H1 (cell line): Measurements from ENCODE around the gene ZRANB1. TPM values are rescaled to one million over a fixed set of nuclear protein-coding genes. Genes with fewer than 3 reads are reported as not detected.

ENCODE experiments used
- CTCF ChIA-PET: fragments of 300-600 bp; sonication (Branson Sonifier 250); formaldehyde crosslinking; loops from one replicate; lab custom pipeline; 2021; ENCODE audit not compliant: partially characterized antibody; lab: Charles Lee
- POLR2A ChIA-PET: fragments of 300-600 bp; sonication (Branson Sonifier 250); formaldehyde crosslinking; loops from one replicate; lab custom pipeline; 2021; ENCODE audit warnings: inconsistent platforms; ENCODE audit not compliant: partially characterized antibody; lab: Charles Lee
- DNase-seq, 2 experiments: peaks; one replicate each; pipeline versions ENCODE4 v3.0.0 to v3.0.0-alpha.2; 2010 to 2022; ENCODE audit warnings: low spot score in 2 of 2, low read depth in 1 of 2, mixed read lengths in 1 of 2
- FAIRE-seq: peaks from 2 replicates; lab custom pipeline; 2011; peaks lifted over from hg19 to GRCh38; lab: Jason Lieb, UNC
- H2AFZ ChIP-seq: 2 replicates; pipeline ENCODE4 v1.8.1; 2012; ENCODE audit warnings: low read length, inconsistent platforms
- H2AK5ac ChIP-seq: 2 replicates; pipeline ENCODE4 v1.6.1; 2013; ENCODE audit warnings: low read depth, low read length
- H2BK120ac ChIP-seq: replicated peaks from 2 replicates; pipeline ENCODE3; 2013; ENCODE audit warnings: low read depth, low read length, inconsistent platforms
- H2BK12ac ChIP-seq: 2 replicates; pipeline ENCODE4 v1.6.1; 2013; ENCODE audit warnings: low read depth, low read length
- H2BK15ac ChIP-seq: 2 replicates; pipeline ENCODE4 v1.6.1; 2013; ENCODE audit warnings: low read length
- H2BK20ac ChIP-seq: 2 replicates; pipeline ENCODE4 v1.6.1; 2013; ENCODE audit warnings: low read length
- H2BK5ac ChIP-seq: 2 replicates; pipeline ENCODE4 v1.6.1; 2013; ENCODE audit warnings: low read depth, low read length
- H3K14ac ChIP-seq: 2 replicates; pipeline ENCODE4 v1.6.1; 2013; ENCODE audit warnings: inconsistent platforms; ENCODE audit not compliant: insufficient read length
- H3K18ac ChIP-seq: 2 replicates; pipeline ENCODE4 v1.6.1; 2013; ENCODE audit warnings: low read length; ENCODE audit errors: extremely low read depth
- H3K23ac ChIP-seq: 2 replicates; pipeline ENCODE4 v1.6.1; 2013; ENCODE audit warnings: inconsistent platforms; ENCODE audit not compliant: insufficient read length
- H3K23me2 ChIP-seq: 2 replicates; pipeline ENCODE4 v1.6.1; 2013; ENCODE audit warnings: low read depth, low read length
- H3K27ac ChIP-seq: 2 replicates; pipeline ENCODE4 v1.6.1; 2011; ENCODE audit warnings: low read depth, low read length, inconsistent platforms
- H3K27me3 ChIP-seq, 4 experiments: replicated peaks in 1 of 4; 1 replicate in 1 of 4; 2 replicates in 3 of 4; pipeline versions ENCODE4 v1.6.1 to v1.8.1; 2011 to 2013; ENCODE audit warnings: low read length in 3 of 4, mild to moderate bottlenecking in 3 of 4, inconsistent platforms in 2 of 4, mixed read lengths in 2 of 4, moderate library complexity in 1 of 4; ENCODE audit not compliant: control insufficient read depth in 3 of 4, insufficient read depth in 3 of 4; ENCODE audit errors: extremely low read depth in 1 of 4
- H3K36me3 ChIP-seq, 4 experiments: 2 replicates each; pipeline versions ENCODE4 v1.6.1 to v1.8.1; 2011 to 2013; ENCODE audit warnings: mild to moderate bottlenecking in 4 of 4, low read length in 3 of 4, moderate library complexity in 2 of 4, control low read depth in 1 of 4, inconsistent platforms in 1 of 4; ENCODE audit not compliant: insufficient read depth in 4 of 4, control insufficient read depth in 2 of 4
- H3K4ac ChIP-seq: replicated peaks from 2 replicates; pipeline ENCODE3; 2013; ENCODE audit warnings: low read length, low read depth, mixed read lengths, inconsistent platforms; ENCODE audit not compliant: insufficient read length
- H3K4me1 ChIP-seq, 4 experiments: replicated peaks in 1 of 4; 1 replicate in 1 of 4; 2 replicates in 3 of 4; pipeline versions ENCODE4 v1.6.1 to v1.8.1; 2011 to 2013; ENCODE audit warnings: low read length in 3 of 4, inconsistent platforms in 2 of 4, mixed read lengths in 1 of 4; ENCODE audit not compliant: insufficient read depth in 4 of 4, control insufficient read depth in 3 of 4
- H3K4me2 ChIP-seq, 2 experiments: 2 replicates each; pipeline versions ENCODE4 v1.6.1 to v1.8.1; 2011 to 2013; ENCODE audit warnings: low read depth in 2 of 2, low read length in 2 of 2, control low read depth in 1 of 2, inconsistent platforms in 1 of 2, mild to moderate bottlenecking in 1 of 2; ENCODE audit not compliant: insufficient read depth in 1 of 2
- H3K4me3 ChIP-seq, 4 experiments: fragments of 200-600, 300-600 bp in 1 of 4; sonication (generic), shearing (Covaris generic), sonication (Bioruptor Twin) in 1 of 4; 2 replicates each; pipeline versions ENCODE4 v1.5.1 to v1.8.1; 2011 to 2016; ENCODE audit warnings: low read length in 4 of 4, low read depth in 3 of 4, control low read depth in 2 of 4, inconsistent platforms in 2 of 4, mild to moderate bottlenecking in 2 of 4, mixed read lengths in 1 of 4, moderate library complexity in 1 of 4; ENCODE audit not compliant: insufficient read depth in 2 of 4; ENCODE audit errors: extremely low read depth in 1 of 4
- H3K56ac ChIP-seq: replicated peaks from 2 replicates; pipeline ENCODE3; 2013; ENCODE audit warnings: low read depth, mild to moderate bottlenecking, mixed read lengths, low read length, inconsistent platforms; ENCODE audit not compliant: insufficient read length
- H3K79me1 ChIP-seq: 2 replicates; pipeline ENCODE4 v1.6.1; 2013; ENCODE audit warnings: low read depth, low read length, control low read depth
- H3K79me2 ChIP-seq, 2 experiments: 2 replicates each; pipeline versions ENCODE4 v1.6.1 to v1.8.1; 2012 to 2013; ENCODE audit warnings: low read length in 2 of 2, mild to moderate bottlenecking in 2 of 2, inconsistent platforms in 1 of 2; ENCODE audit not compliant: insufficient read depth in 2 of 2, control insufficient read depth in 1 of 2
- H3K9ac ChIP-seq, 4 experiments: replicated peaks in 1 of 4; 1 replicate in 1 of 4; 2 replicates in 3 of 4; pipeline versions ENCODE4 v1.6.1 to v1.8.1; 2011 to 2013; ENCODE audit warnings: low read depth in 3 of 4, low read length in 3 of 4, control low read depth in 2 of 4, mild to moderate bottlenecking in 2 of 4, moderate library complexity in 2 of 4, inconsistent platforms in 1 of 4; ENCODE audit errors: extremely low read depth in 1 of 4
- H3K9me3 ChIP-seq, 2 experiments: 2 replicates each; pipeline versions ENCODE4 v1.6.1 to v1.8.1; 2012 to 2013; ENCODE audit warnings: mild to moderate bottlenecking in 2 of 2, moderate library complexity in 2 of 2, control low read depth in 1 of 2, inconsistent platforms in 1 of 2, low read depth in 1 of 2, low read length in 1 of 2, mixed read lengths in 1 of 2; ENCODE audit not compliant: insufficient read depth in 2 of 2
- H4K20me1 ChIP-seq, 2 experiments: replicated peaks in 1 of 2; 2 replicates each; pipeline versions ENCODE3 to v1.8.1; 2011 to 2013; ENCODE audit warnings: inconsistent platforms in 2 of 2, low read length in 2 of 2, mild to moderate bottlenecking in 1 of 2; ENCODE audit not compliant: insufficient read depth in 2 of 2, control insufficient read depth in 1 of 2
- H4K5ac ChIP-seq: 2 replicates; pipeline ENCODE4 v1.6.1; 2013; ENCODE audit warnings: low read length, low read depth, mixed read lengths, inconsistent platforms; ENCODE audit not compliant: insufficient read length
- H4K8ac ChIP-seq: 2 replicates; pipeline ENCODE4 v1.8.0; 2013; ENCODE audit warnings: mild to moderate bottlenecking, moderate library complexity, low read length, inconsistent platforms; ENCODE audit not compliant: insufficient read depth; ENCODE audit errors: extremely low read depth
- H4K91ac ChIP-seq: replicated peaks from 2 replicates; pipeline ENCODE3; 2013; ENCODE audit warnings: low read length, mixed read lengths, inconsistent platforms; ENCODE audit not compliant: insufficient read length
- HDAC6 ChIP-seq: IDR thresholded peaks from one replicate; pipeline ENCODE4 v1.7.1; 2012; ENCODE audit warnings: low read depth, mild to moderate bottlenecking, inconsistent platforms, low read length, moderate library complexity
- WGBS, 2 experiments: shearing (Covaris generic) in 1 of 2; methylation state at CpG; one replicate each; pipeline versions ENCODE4 v1.1.6 to v1.1.7; 2013 to 2015; ENCODE audit warnings: low lambda C conversion rate in 2 of 2, mixed read lengths in 2 of 2, inconsistent platforms in 1 of 2, low coverage in 1 of 2, missing lambda C conversion rate in 1 of 2; ENCODE audit not compliant: insufficient replicate concordance in 2 of 2, insufficient coverage in 1 of 2, insufficient read length in 1 of 2; ENCODE audit errors: extremely low coverage in 1 of 2, missing lambda C conversion rate in 1 of 2; 5-methylcytosine and 5-hydroxymethylcytosine counted together
- polyA plus RNA-seq, 7 experiments: library from polyadenylated mRNA; depleted of rRNA in 3 of 7; stranded (reverse) in 5 of 7; unstranded in 2 of 7; fragments of >200 nt in 5 of 7; fragments of 200-250 nt in 2 of 7; gene quantifications; 1 replicate in 5 of 7; 2 replicates in 1 of 7; 4 replicates in 1 of 7; pipeline versions ENCODE4 v1.2.1 to v1.2.3, GENCODE V29; 2011 to 2013; ENCODE audit warnings: missing spikeins in 2 of 7, mixed read lengths in 2 of 7
- total RNA-seq: library from RNA; stranded (reverse); fragmentation: NEBNext Ultra II Directional; extraction: Animal tissue kit (Norgen Biotek cat#: 25700); gene quantifications from 2 replicates; pipeline ENCODE4 v1.2.1, GENCODE V29; 2021
- TF ChIP-seq, protein P1 (sequence below): IDR thresholded peaks from 2 replicates; pipeline ENCODE4 v1.6.1; 2012; ENCODE audit warnings: low read length, inconsistent platforms

Gene ZRANB1
- total and polyA plus RNA-seq, 2 of the 8 experiments (the other 6 are each of a cell fraction or from before 2014, with no cell fraction given): 6.1 to 19.9 TPM

- Histone ChIP-seq H3K79me2 (peaks cover 0 to 17% of the 10 kb centered on the region in 2 experiments; a peak in 2 of 4 replicates), H3K27me3 (no peaks in the 10 kb centered on the region), H4K8ac (no peak overlapping the region), H3K4me3 (no peak overlapping the region), H2AK5ac (no peak overlapping the region), H2BK5ac (no peak overlapping the region), H3K4me2 (no peak overlapping the region), H3K27ac (no peak overlapping the region), H3K23ac (no peak overlapping the region), H2BK12ac (no peak overlapping the region), H3K23me2 (no peaks in the 10 kb centered on the region), H2BK120ac (no peak overlapping the region), H2BK15ac (no peak overlapping the region), H2AFZ (no peak overlapping the region), H3K36me3 (peaks cover 4 to 60% (median 22%) of the 10 kb centered on the region in 4 experiments), H3K79me1 (no peaks in the 10 kb centered on the region), H3K14ac (no peak overlapping the region), H4K20me1 (peaks cover 5 to 8% of the 10 kb centered on the region in 2 experiments), H2BK20ac (no peak overlapping the region), H4K5ac (no peak overlapping the region), H3K56ac (no peak overlapping the region), H3K4ac (no peak overlapping the region), H3K18ac (no peak overlapping the region), H3K4me1 (no peaks in the 10 kb centered on the region), H3K9me3 (no peaks in the 10 kb centered on the region), H4K91ac (no peak overlapping the region), H3K9ac (no peak overlapping the region)
- no peak for TF ChIP-seq HDAC6
- TF ChIP-seq, protein P1, sequence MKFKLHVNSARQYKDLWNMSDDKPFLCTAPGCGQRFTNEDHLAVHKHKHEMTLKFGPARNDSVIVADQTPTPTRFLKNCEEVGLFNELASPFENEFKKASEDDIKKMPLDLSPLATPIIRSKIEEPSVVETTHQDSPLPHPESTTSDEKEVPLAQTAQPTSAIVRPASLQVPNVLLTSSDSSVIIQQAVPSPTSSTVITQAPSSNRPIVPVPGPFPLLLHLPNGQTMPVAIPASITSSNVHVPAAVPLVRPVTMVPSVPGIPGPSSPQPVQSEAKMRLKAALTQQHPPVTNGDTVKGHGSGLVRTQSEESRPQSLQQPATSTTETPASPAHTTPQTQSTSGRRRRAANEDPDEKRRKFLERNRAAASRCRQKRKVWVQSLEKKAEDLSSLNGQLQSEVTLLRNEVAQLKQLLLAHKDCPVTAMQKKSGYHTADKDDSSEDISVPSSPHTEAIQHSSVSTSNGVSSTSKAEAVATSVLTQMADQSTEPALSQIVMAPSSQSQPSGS: 0 out of 2 replicates have a peak, but pooled peaks have one; percentile 63
- POLR2A ChIA-PET: interaction anchor here (1.2 to 1.4 kb wide), 2 partner anchors 9 to 53 kb away, joined by 3 to 4 read pairs; no protein-coding TSS in a partner anchor
- FAIRE-seq (peak; percentile 45), DNase-seq (no peak)
- CTCF ChIA-PET: interaction anchor here (0.6 to 3.4 kb wide), 2 partner anchors 9 to 651 kb away, joined by 3 to 12 read pairs; no protein-coding TSS in a partner anchor
- 87% methylated on average over 6 of the region's 6 CpGs; no CpG with 5 or more reads in 1 of the 2 experiments for WGBS, 2 experiments
Observed at GRCh38 chr10:124983321-124983720, 41.4 kb downstream of the ZRANB1 start.
